OCI-M2 (cell line): ENCODE measurements around the gene PEX14.
"Not testable (repeated sequence)": the region's sequence is repeated elsewhere in the genome, so short reads cannot be mapped to it uniquely, and the experiment has no call there.

ENCODE experiments used
- DNase-seq: peaks from one replicate; lab custom pipeline; 2025; ENCODE audit not compliant: unreplicated experiment; lab: John Stamatoyannopoulos, UW

The PEX14 gene

DNA sequence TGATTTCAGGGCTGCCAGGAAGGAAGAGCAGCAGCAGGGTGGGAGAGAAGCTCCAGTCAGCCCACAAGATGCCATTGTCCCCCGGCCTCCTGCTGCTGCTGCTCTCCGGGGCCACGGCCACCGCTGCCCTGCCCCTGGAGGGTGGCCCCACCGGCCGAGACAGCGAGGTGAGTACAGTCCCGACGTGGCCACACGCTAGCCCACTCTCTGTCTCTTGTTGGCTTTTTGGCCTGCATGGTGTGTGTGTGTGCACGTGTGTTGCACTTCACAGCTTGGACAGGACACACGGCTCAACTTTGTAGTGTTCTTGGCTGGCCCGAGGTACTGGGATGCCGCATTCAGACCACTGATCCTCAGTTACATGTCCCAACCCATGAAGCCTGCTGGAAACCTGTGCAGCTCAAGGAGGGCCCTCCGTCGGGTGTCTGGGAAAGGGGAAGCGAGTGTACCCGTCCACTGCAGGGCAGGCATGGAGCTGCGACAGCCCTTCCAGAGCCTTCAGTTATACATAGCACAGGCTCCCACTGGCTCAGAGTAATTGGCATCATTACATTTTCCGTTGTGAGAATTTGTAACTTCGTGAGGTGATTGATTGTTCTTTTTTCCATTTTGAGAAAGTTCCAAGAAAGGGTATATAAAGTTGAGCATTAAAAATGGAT lies 24.5 kb upstream of the PEX14 start:
- no peak for DNase-seq

DNA sequence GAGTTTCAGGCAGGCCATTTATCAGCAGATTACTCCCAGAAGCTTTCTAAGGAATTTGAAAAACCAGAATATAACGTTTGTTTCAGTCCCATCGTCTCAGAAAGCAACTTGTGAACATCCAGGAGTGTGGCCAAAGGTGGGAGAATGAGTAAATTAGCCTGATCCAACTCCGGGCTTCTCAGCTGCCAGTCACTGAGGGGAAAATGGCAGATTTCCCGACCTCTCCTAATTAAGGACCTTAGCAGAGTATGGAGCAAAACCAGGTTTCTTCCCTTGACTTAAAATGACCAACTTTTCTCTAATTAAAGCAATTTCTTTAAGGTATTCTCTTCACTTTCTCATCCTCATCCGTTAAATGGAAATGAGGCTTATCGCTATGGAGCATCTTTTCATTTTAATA lies 23.9 kb upstream of the PEX14 start:
- DNase-seq, result no peak

DNA sequence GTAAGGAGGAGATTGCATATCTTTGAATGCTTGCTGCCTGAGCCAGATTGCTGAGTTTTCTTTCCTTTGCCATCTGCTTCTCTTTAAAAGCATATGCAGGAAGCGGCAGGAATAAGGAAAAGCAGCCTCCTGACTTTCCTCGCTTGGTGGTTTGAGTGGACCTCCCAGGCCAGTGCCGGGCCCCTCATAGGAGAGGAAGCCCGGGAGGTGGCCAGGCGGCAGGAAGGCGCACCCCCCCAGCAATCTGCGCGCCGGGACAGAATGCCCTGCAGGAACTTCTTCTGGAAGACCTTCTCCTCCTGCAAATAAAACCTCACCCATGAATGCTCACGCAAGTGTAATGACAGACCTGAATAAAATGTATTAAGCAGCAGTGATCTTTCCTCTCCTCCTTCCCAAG lies 23.5 kb upstream of the PEX14 start:
- DNase-seq, result no peak

DNA sequence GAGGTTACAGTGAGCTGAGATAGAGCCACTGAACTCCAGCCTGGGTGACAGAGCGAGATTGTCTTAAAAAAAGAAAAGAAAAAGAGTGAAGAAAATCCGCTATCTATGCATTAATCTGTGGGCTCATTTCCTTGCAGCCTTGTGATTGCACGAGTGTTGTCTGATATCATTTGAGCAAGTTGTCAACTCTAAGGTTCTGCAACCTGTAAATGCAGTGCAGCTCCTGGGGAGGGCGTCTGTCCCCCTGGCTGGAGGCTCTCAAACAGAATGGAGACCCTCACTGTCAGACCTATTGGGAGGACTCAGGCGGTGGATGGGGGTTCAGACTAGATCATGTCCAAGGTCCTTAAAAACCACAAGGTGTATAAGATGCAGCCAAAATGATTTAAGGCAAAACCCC lies 18.7 kb upstream of the PEX14 start:
- DNase-seq, result no peak

DNA sequence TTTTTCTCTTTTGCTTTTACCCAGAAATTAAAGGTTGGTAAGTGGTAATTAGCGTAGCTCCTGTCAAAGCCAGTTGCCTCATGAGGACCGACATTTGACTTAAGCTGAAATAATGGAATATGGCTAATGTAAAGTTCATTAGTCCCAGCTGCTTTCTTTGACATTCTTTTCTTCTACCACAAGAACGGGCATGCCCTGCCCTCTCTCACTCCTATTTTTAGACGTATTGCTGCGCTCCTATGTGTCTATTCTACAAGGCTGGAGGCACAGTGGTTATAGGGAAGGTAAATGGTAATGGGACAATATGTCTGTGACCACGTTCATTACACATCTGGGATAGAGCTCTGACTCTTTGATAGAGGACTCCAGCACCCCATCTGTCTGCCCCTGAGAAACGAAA lies 18.1 kb upstream of the PEX14 start:
- DNase-seq, result no peak

DNA sequence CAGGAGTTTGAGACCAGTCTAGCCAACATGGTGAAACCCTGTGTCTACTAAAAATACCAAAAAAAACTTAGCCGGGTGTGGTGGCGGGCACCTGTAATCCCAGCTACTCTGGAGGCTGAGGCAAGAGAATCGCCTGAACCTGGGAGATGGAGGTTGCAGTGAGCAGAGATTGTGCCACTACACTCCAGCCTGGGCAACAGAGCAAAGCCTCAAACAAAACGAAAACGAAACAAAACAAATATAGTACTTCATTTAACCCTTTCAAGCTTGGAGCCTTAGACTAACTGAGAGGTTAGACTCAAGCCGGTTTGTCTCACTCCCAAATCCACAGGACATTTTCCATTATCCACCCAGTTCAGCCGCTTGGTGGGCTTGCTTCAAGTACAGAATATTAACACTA lies 17.3 kb upstream of the PEX14 start:
- not testable (repeated sequence) for DNase-seq

DNA sequence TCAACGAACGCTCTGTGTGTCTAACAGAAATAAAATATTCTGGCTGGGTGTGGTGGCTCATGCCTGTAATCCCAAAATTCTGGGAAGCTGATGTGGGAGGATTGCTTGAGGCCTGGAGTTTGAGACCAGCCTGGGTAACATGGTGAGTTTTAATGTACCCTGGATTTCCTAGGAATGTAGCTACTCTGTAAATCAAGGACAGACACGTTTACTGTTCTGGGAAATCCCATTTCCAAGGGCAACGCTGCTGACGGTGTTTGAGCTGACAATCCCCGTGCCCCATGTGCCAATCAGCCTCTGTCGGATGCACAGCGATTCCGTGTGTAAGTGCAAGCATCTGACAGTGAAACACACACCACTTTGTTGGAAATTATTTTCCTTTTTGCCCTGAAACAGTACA lies 16.9 kb upstream of the PEX14 start:
- no peak for DNase-seq

DNA sequence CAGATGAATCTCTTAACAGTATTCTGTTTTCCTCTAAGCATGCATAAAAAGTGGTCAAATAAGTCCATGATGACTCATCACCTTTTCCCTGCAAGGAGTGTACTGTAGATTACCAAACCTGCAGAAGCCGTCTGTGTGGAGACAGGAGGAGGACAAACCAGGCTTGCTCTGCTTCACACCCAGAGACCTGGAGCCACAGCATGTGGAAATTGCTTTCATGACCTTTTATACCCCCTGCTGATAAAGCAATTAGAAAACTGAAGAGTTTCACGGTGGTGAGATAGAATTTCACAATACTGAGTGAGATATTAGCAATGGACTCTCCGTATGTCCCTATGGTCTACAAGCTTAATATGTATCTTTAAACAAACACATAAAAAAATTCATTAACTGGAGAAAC lies 15.6 kb upstream of the PEX14 start:
- no peak for DNase-seq

DNA sequence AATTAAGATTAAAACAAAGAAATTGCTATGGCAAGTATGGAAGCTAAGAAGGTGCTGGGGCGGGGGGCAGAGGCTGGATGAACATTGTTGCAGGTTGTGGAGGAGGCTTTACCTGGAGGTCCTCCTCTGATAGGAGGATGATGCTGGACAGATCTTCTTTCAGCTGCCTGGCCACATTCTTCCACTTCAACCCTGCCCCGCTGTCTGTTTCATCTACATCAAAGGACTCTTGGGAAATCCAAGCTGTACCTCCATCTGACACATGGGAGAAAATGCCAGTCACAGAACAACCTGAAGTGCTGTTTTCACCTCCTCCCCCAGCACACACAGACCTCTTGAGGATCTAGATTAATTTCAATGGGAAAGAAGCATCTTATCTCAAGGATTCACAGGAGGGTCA lies 7.7 kb upstream of the PEX14 start:
- DNase-seq, result no peak

DNA sequence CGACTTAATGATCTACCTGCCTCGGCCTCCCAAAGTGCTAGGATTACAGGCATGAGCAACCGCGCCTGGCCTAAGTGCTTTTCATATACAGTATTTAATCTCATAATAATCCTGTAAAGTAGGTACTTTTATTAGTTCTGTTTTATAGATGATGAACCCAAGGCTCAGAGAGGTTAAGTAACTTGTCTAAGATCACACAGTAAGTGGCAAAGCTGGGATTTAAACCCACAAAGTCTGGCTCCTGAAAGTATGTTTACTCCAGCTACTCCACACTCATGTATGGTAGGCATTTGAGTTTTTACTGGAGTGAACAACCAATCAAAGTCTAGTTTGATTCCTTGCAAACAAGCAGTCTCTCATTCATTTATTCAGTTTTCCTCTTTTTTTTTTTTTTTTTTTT lies 4.7 kb upstream of the PEX14 start:
- no peak for DNase-seq

DNA sequence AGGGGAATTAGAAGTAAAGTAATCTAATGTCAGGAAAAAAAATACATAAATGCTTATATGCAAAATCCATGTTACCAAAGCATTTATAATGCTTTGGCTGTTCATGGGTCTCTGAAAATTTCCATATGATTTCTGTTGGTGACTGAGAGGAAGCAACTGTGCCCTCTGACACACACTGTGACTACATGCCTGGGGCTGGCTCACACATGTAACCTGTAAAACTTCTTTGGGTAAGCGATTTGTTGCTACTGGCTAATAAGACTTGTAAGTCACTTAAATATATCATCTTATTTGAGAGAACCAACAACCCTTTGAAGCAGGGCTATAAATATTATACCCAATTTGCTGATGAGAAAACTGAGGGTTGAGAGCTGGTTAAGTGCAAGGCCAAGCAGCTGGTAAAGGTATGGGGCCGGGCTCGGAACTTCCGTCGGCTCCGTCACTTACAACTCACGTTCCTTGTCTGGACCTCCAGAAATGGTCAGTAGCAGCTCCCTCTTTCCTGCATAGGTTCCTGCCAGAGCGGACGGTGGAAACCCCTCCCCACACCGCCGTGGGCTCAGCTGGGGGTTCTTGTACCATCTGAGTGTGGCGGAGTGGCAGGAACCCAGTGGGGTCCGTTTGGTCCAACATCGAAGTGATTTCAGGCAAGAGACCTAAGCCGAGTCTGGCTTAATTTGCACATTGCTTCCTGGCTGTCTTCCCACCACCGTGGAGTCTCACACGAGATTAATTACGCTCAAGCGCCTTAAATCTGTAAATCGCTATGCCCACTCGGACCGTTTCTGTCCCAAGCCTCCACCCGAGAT lies 3.1 kb upstream of the PEX14 start:
- DNase-seq, result no peak

DNA sequence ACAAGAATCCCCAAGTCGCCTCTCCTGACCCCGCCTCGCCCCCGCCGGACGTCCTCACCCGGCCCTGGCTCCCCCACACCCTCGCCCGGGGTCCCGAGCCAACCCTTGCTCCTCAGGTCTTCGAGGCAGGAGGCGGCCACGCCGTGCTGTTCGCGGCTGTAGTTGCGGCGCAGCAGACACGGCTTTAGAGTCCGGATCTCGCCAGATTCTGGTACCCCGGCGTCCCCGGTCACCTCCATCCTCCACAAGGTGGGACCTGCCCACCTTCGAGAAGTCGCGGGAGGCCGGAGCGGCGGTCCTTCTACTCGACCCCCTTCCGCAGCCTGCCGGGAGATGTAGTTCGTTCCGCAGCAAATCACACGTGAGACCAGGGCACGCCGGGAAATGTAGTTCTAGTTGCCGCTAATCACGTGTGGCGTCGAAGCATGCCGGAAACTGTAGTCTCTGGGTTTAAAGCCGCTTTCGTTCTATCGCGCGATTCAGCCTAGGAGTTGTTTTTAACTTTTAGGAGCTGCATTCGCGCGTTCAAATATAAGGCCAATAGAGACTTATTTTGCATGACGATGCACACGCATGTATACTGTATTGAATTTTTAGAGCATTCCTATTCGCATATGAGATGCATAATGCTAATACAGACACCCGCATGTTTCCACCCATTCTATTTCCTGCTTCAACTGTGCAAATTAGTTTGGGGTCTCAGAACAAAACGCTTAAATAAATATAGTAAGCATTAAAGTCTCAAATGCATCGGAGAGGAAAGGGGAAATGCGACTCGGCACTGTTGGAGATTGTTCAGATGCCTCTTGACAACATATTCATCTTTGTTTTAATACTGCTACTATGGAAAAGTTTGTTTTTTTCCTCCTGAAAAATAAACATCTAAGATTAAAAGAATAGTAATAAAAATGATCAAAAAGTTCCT lies 2.3 kb upstream of the PEX14 start, which contains the start of gene DFFA:
Gene DFFA (minus strand): TSS at position 310 of the 925 bp plus-strand sequence. CDS start 71 bp downstream, at position 239.
- peak; percentile 63 for DNase-seq

DNA sequence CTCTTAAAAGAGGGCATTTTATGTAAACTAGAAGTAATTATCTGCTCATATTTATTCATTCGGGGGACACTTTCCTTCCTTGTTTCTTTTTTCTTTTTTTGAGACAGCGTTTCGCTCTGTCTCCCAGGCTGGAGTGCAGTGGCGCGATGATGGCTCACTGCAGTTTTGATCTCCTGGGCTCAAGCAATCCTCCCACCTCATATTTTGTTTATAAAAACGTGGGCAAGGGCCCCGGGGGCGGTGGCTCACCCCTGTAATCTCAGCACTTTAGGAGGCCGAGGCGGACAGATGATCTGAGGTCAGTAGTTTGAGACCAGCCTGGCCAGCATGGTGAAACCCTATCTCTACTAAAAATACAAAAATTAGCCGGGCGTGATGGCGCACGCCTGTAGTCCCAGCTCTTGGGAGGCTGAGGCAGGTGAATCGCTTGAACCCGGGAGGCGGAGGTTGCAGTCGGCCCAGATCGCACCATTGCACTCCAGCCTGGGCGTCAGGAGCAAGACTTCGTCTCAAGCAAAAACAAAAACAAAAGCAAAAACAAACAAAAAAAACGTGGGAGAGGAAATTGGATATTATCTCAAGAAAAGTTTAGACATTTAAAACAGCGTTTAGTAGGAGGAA lies 1.5 kb upstream of the PEX14 start:
- no peak for DNase-seq

DNA sequence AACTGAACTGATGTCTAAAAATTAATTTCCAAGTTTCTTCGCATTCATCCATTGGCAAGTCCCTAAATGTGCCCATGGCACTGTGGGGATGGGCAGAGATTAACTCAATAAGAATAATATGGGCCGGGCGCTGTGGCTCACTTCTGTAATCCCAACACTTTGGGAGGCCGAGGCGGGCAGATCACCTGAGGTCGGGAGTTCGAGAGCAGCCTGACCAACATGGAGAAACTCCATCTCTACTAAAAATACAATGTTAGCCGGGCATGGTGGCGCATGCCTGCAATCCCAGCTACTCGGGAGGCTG lies 489 bp upstream of the PEX14 start:
- DNase-seq, result not testable (repeated sequence)

DNA sequence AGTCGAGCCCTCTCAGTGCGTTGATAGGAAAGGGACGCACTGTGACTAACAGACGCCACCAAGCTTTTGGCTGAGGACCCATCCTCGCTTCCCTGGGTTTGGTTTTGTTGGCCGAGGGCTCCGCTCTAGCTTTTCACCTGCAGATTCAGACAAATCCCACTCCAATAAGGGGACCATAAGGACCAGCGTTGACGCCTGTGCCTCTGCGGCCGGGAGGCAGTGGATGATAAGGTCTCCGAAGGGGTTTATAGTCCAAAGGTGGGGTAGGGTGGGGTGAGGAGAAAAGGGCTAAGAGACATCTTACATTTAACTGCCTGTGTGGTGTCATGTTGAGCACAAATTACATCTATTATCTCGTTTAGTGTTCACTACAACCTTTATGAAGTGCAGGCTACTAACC lies 760 bp downstream of the PEX14 start:
- DNase-seq, result no peak

DNA sequence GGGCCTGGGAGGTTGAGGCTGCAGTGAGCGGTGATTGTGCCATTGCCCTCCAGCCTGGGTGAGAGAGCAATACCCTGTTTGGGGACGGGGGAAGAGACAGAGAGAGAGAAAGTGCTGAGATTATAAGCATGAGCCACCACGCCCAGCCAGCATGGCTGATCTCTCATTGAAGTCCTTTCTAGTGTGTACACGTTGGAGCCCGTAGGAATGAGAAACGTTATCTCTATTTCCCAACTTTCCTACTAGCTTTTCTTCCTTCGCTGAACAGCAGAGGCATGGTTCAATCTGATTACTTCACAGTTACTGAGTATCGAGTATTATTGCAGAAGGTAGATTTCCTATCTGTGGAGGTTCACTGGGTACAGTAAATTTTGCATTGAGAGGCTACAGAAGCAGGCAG lies 4.5 kb downstream of the PEX14 start:
- no peak for DNase-seq

DNA sequence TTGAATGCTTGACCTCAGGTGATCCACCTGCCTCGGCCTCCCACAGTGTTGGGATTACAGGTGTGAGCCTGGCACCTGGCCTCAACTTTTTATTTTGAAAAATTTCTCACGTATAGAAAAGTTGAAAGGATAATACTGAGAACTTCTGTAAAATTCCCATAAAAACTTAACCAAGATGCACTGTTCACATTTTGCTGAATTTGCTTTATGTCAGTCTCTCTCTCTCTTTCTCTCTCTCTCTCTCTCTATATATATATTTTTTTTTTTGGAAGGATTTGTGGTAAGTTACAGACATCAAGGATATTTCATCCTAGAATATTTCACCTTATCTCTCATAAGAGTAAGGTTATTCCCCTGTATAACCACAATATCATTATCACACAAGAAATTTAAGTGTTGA lies 5.9 kb downstream of the PEX14 start:
- no peak for DNase-seq

DNA sequence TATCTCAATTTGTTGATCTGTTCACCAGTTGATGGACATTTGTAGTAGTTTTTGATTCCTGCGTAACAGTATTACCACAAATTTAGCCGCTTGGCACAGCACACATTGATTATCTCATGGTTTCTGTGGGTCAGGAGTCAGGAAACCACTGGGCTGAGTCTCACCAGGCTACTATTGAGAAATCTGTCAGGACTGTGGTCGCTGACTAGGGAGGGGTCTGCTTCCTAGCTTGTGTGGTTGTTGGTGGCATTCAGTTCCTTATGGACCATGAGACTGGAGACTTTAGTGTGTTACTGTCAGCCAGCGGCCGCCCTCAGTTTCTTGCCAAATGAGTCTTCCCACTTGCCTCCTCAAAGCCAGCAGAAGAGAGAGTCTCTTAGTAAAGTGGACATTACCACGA lies 9.8 kb downstream of the PEX14 start:
- no peak for DNase-seq

DNA sequence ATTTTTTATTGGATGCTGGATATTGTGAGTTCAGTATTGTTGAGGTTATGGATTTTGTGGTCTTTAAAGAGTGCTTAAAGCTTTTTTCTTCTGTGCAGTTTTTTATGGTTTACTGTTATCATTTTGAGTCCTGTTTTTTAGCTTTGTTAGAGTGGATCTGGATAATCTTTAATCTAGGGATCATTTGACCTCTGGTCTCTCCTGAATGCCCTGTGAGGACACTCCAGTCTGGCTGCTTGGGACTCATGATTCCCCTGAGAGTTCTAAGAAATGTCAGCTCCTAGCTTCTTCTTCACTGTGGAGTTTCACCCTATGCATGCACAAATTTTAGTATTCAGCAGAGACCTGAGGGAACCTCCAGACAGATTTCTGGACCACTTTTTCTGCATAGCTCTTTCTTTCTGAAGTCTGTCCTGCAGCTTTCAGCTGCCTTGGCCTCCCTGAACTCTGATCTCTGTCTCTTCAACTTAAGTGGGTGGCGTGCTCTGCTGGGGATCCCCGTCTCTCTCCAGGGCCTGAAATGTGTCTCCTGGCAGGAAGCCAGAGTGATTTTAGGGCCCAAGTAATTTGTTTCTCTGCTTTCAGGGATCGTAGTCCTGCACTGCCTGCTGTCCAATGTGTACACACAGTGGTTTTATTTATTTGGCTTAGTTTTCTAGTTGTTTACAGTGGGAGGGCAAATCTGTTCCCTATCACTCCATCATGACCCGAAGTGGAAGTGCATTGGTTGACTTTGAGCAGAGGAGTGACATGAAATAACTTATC lies 14.7 kb downstream of the PEX14 start:
- no peak for DNase-seq

DNA sequence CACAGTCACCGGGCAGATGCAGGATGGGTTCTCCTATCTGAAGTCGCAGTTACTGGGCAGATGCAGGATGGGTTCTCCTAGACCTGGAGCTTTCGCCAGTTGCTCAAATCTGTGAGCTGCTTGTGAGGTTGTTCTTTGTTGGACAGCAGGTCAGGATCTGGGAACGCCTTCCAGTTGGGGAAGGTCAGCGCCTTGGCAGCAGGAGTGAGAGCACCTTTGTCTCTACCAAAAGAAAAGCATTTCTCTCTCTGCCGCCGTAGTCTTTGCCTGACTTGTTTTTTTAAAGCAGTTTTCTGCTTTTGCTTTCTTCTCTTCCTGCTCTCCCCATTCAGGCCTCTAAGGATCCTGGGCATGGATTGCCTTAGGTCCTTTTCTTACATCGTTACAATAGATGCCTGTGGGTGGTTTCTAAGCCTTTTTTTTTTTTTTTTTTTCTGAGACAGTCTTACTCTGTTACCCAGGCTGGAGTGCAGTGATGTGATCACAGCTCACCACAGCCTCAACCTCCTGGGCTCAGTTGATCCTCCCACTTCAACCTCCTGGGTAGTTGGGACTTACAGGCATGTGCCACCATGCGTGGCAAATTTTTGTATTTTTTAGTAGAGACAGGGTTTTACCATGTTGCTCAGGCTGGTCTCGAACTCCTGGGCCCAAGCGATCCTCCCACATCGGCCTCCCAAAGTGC lies 15.7 kb downstream of the PEX14 start:
- DNase-seq, result no peak
